Measurements from ENCODE around the gene FREY1. TPM values are rescaled to one million over a fixed set of nuclear protein-coding genes. Genes with fewer than 3 reads are reported as not detected.

The FREY1 gene
- 0.37 to 0.59 TPM (median 0.48 TPM) in 4 of 5 replicates, not detected in the other for total RNA-seq (2022; extraction: Qiagen RNA extraction; ENCODE audit: low read depth)

GRCh38 chr11:45906965-45907611 is at the start of gene FREY1:
Gene FREY1, minus strand, starts transcription at chr11:45907271. Its CDS starts 26 bp downstream, at chr11:45907245.

GRCh38 chr11:45922425-45923082 is 15.5 kb upstream of the FREY1 start, which contains the start of gene LARGE2:
Gene LARGE2, plus strand, starts transcription at chr11:45922656. Its CDS starts 227 bp downstream, at chr11:45922883.

GRCh38 chr11:45917623-45918330 is 10.7 kb upstream of the FREY1 start, which contains the start of gene PEX16:
Gene PEX16, minus strand, starts transcription at chr11:45917877. Its CDS starts 66 bp downstream, at chr11:45917811.

GRCh38 chr11:45885274-45885920 is 21.7 kb downstream of the FREY1 start, which contains the start of gene MAPK8IP1:
Gene MAPK8IP1, plus strand, starts transcription at chr11:45885651. Its CDS starts 170 bp downstream, at chr11:45885821.

Other genes starting within 250 kb of the FREY1 start
- gene CHST1, start 241.6 kb downstream of the FREY1 start, total RNA-seq (2022; extraction: Qiagen RNA extraction; ENCODE audit: low read depth) = 1.0 to 1.5 TPM (median 1.2 TPM) in 5 replicates
- gene SLC35C1, start 102.1 kb downstream of the FREY1 start, total RNA-seq (2022; extraction: Qiagen RNA extraction; ENCODE audit: low read depth) = 26.1 to 34.3 TPM (median 29.2 TPM) in 5 replicates
- 2.9 to 3.5 TPM (median 3.2 TPM) in 5 replicates for gene CRY2, start 59.8 kb downstream of the FREY1 start, total RNA-seq (2022; extraction: Qiagen RNA extraction; ENCODE audit: low read depth)
- gene MAPK8IP1, start 21.6 kb downstream of the FREY1 start, total RNA-seq (2022; extraction: Qiagen RNA extraction; ENCODE audit: low read depth) = 5.1 to 7.0 TPM (median 5.9 TPM) in 5 replicates
- gene PEX16, start 10.6 kb upstream of the FREY1 start, total RNA-seq (2022; extraction: Qiagen RNA extraction; ENCODE audit: low read depth) = 15.6 to 20.6 TPM (median 16.9 TPM) in 5 replicates
- 1.4 to 3.1 TPM (median 2.9 TPM) in 5 replicates for gene LARGE2, start 15.4 kb upstream of the FREY1 start, total RNA-seq (2022; extraction: Qiagen RNA extraction; ENCODE audit: low read depth)
- gene PHF21A, start 214.2 kb upstream of the FREY1 start, total RNA-seq (2022; extraction: Qiagen RNA extraction; ENCODE audit: low read depth) = 12.2 to 14.5 TPM (median 13.7 TPM) in 5 replicates